Hepatocyte (in vitro differentiated cells): ENCODE measurements around the gene PRKCSH.

Experiments
- EZH2phosphoT487 ChIP-seq: fragments of 200-600 bp; sonication (generic); IDR thresholded peaks from one replicate; pipeline ENCODE4 v1.6.1; 2018; ENCODE audit warnings: antibody characterized with exemption, mild to moderate bottlenecking, low read depth, moderate library complexity; ENCODE audit not compliant: unreplicated experiment, severe bottlenecking
- TF ChIP-seq, protein P1 (sequence below): fragments of 200-600 bp; sonication (generic); IDR thresholded peaks from 2 replicates; pipeline ENCODE4 v1.5.1; 2016; ENCODE audit warnings: antibody characterized with exemption, mild to moderate bottlenecking; ENCODE audit not compliant: poor library complexity

DNA sequence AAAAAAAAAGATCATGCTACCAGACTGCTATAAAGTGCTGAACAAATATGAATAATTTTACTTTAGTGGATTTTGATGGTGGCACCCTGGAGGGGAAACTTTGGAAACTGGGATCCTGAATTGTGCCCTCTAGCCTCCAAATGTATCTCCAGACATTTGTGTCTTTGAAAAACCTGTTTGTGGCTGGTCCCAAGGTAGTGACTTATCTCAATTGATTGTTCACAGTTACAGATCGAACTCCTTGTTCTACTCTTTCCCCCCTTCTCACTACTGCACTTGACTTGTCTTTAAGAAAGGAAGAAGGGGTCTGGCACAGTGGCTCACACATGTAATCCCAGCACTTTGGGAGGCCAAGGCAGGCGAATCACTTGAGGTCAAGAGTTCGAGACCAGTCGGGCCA is 26.8 kb upstream of the PRKCSH start:
- TF ChIP-seq, protein P1, sequence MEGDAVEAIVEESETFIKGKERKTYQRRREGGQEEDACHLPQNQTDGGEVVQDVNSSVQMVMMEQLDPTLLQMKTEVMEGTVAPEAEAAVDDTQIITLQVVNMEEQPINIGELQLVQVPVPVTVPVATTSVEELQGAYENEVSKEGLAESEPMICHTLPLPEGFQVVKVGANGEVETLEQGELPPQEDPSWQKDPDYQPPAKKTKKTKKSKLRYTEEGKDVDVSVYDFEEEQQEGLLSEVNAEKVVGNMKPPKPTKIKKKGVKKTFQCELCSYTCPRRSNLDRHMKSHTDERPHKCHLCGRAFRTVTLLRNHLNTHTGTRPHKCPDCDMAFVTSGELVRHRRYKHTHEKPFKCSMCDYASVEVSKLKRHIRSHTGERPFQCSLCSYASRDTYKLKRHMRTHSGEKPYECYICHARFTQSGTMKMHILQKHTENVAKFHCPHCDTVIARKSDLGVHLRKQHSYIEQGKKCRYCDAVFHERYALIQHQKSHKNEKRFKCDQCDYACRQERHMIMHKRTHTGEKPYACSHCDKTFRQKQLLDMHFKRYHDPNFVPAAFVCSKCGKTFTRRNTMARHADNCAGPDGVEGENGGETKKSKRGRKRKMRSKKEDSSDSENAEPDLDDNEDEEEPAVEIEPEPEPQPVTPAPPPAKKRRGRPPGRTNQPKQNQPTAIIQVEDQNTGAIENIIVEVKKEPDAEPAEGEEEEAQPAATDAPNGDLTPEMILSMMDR = no peak
- TF ChIP-seq EZH2phosphoT487 = no peak
